ENCODE data around the gene MC3R.

DNA sequence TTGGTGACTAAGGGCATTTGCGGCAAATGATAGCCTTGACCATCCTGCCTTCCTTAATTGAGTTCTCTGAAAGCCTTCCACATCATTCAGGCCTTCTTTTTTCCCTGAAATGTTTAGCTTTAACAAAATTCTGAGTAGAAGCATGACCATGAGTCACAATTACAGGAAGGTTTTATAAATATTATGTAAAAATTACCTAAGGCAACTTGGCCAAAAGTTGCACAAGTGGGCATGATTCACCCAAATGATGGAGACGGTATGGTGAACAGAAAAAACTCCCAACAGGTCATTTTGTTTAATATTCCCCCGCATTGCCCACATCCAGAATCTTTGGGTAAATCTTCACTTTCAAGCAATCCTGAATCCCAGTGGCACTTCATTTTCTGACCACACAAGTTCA lies 37.0 kb downstream of the MC3R start:
- TF ChIP-seq, protein P1, sequence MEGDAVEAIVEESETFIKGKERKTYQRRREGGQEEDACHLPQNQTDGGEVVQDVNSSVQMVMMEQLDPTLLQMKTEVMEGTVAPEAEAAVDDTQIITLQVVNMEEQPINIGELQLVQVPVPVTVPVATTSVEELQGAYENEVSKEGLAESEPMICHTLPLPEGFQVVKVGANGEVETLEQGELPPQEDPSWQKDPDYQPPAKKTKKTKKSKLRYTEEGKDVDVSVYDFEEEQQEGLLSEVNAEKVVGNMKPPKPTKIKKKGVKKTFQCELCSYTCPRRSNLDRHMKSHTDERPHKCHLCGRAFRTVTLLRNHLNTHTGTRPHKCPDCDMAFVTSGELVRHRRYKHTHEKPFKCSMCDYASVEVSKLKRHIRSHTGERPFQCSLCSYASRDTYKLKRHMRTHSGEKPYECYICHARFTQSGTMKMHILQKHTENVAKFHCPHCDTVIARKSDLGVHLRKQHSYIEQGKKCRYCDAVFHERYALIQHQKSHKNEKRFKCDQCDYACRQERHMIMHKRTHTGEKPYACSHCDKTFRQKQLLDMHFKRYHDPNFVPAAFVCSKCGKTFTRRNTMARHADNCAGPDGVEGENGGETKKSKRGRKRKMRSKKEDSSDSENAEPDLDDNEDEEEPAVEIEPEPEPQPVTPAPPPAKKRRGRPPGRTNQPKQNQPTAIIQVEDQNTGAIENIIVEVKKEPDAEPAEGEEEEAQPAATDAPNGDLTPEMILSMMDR (IDR thresholded peaks at IDR 0.05; ENCODE audit: insufficient read depth, low read depth, low read length) = no peak
- TF ChIP-seq EZH2 (IDR thresholded peaks at IDR 0.05; ENCODE audit: insufficient read depth, low read length) = no peak
